ENCODE measurements around the gene MCM3.

The MCM3 gene

DNA sequence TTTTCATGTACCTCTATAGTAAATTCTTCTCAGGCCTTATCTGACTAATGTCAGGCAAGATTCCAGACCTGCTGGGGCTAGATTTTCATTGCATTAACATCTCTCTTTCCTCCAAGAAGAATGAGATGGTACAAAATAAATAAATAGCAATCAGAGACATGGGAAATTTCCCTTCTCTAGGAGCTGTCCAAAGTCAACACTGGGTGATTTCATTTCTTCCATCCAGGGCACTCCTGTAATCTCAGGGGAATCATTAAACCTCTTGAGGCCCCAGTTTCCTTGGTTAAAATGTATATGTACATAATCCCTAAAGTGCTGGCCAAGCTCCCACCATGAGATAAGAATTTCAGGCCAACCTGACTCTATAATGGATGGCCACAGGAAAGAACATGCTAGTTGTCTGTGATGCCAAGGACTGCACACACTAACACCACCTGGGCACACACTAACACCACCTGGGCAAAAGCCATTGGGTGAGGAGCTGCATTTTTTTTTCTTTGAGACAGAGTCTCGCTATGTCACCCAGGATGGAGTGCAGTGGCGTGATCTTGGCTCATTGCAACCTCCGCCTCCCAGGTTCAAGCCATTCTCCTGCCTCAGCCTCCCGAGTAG lies 41.2 kb downstream of the MCM3 start:
- no peak overlapping the region for H4K91ac ChIP-seq (ENCODE audit: low read depth, low read length, poor library complexity)
- H2BK12ac ChIP-seq (ENCODE audit: low read length), result no peak overlapping the region
- no peaks in the 10 kb centered on the region for H3K36me3 ChIP-seq (replicated peaks in 1 of 2; ENCODE audit: control insufficient read depth in 2 of 2, insufficient read depth in 2 of 2, low read length in 2 of 2)
- no peak for DNase-seq (ENCODE audit: low spot score)
- H3K27ac ChIP-seq (replicated peaks; ENCODE audit: low read length), result no peak overlapping the region
- no peaks in the 10 kb centered on the region for H3K27me3 ChIP-seq (ENCODE audit: control insufficient read depth in 3 of 3, insufficient read depth in 3 of 3, low read depth in 1 of 3, low read length in 3 of 3)
- no peak overlapping the region for H2BK5ac ChIP-seq (ENCODE audit: low read length)
- no peak overlapping the region for H3K23ac ChIP-seq (ENCODE audit: low read depth, low read length, poor library complexity)
- no peak overlapping the region for H3K4me2 ChIP-seq (ENCODE audit: insufficient read depth, low read length, poor library complexity, severe bottlenecking)
- no peaks in the 10 kb centered on the region for H3K9me3 ChIP-seq (replicated peaks in 1 of 2; ENCODE audit: control insufficient read depth in 2 of 2, insufficient read depth in 1 of 2, low read depth in 1 of 2, low read length in 2 of 2)
- no peak overlapping the region for H3K4ac ChIP-seq (ENCODE audit: low read length)
- no peak overlapping the region for H4K8ac ChIP-seq (ENCODE audit: low read depth, low read length)
- no peak overlapping the region for H2AFZ ChIP-seq (ENCODE audit: low read length)
- no peak overlapping the region for H2BK120ac ChIP-seq (ENCODE audit: low read depth, low read length)
- no peak overlapping the region for H3K4me3 ChIP-seq (ENCODE audit: low read length in 2 of 2)
- no peak overlapping the region for H2AK5ac ChIP-seq (ENCODE audit: low read depth, low read length)
- H2BK15ac ChIP-seq (ENCODE audit: low read length), result no peak overlapping the region
- H3K14ac ChIP-seq (ENCODE audit: low read length), result no peak overlapping the region
- H3K9ac ChIP-seq (ENCODE audit: low read depth, low read length, poor library complexity), result no peak overlapping the region
- H3K79me1 ChIP-seq (ENCODE audit: low read depth, low read length), result no peaks in the 10 kb centered on the region
- H3K18ac ChIP-seq (ENCODE audit: low read length), result no peak overlapping the region
- WGBS, 2 donors (ENCODE audit: extremely low coverage in 2 of 2, insufficient read length in 2 of 2, insufficient replicate concordance in 1 of 2), result no CpG with 5 or more reads among the region's 4 CpGs
- no peaks in the 10 kb centered on the region for H3K4me1 ChIP-seq (ENCODE audit: control insufficient read depth in 2 of 2, insufficient read depth in 1 of 2, low read depth in 1 of 2, low read length in 2 of 2)

DNA sequence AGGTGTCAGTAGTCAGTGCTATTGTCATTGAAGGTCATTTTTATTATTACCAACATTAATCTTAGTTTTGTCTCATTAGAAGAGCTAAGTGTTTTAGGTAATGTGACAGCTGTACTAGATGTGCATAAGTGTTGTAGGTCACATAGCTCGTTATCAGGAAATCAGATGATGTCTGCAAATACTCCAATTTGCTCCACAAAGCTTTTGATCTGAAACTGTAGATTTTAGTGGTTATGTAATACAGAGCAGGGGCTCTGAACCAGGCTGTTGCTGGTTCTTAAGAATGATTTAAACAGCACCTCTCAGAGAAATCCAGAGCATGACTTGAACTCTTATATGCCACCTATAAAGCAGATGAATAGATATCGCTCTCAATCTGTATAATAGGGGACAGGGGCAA lies 42.7 kb downstream of the MCM3 start:
- H3K4me2 ChIP-seq (ENCODE audit: insufficient read depth, low read length, poor library complexity, severe bottlenecking), result no peak overlapping the region
- no peak overlapping the region for H2BK15ac ChIP-seq (ENCODE audit: low read length)
- no peak overlapping the region for H3K4me3 ChIP-seq (ENCODE audit: low read length in 2 of 2)
- no peaks in the 10 kb centered on the region for H3K79me1 ChIP-seq (ENCODE audit: low read depth, low read length)
- no CpG with 5 or more reads among the region's 2 CpGs for WGBS, 2 donors (ENCODE audit: extremely low coverage in 2 of 2, insufficient read length in 2 of 2, insufficient replicate concordance in 1 of 2)
- H3K27me3 ChIP-seq (ENCODE audit: control insufficient read depth in 3 of 3, insufficient read depth in 3 of 3, low read depth in 1 of 3, low read length in 3 of 3), result no peaks in the 10 kb centered on the region
- H2BK5ac ChIP-seq (ENCODE audit: low read length), result no peak overlapping the region
- H3K9me3 ChIP-seq (replicated peaks in 1 of 2; ENCODE audit: control insufficient read depth in 2 of 2, insufficient read depth in 1 of 2, low read depth in 1 of 2, low read length in 2 of 2), result no peaks in the 10 kb centered on the region
- no peak overlapping the region for H2AFZ ChIP-seq (ENCODE audit: low read length)
- no peak overlapping the region for H4K8ac ChIP-seq (ENCODE audit: low read depth, low read length)
- no peak for DNase-seq (ENCODE audit: low spot score)
- H2BK120ac ChIP-seq (ENCODE audit: low read depth, low read length), result no peak overlapping the region
- H3K4ac ChIP-seq (ENCODE audit: low read length), result no peak overlapping the region
- no peak overlapping the region for H3K23ac ChIP-seq (ENCODE audit: low read depth, low read length, poor library complexity)
- H3K27ac ChIP-seq (replicated peaks; ENCODE audit: low read length), result no peak overlapping the region
- no peak overlapping the region for H3K18ac ChIP-seq (ENCODE audit: low read length)
- no peak overlapping the region for H3K9ac ChIP-seq (ENCODE audit: low read depth, low read length, poor library complexity)
- H3K14ac ChIP-seq (ENCODE audit: low read length), result no peak overlapping the region
- H4K91ac ChIP-seq (ENCODE audit: low read depth, low read length, poor library complexity), result no peak overlapping the region
- no peak overlapping the region for H2BK12ac ChIP-seq (ENCODE audit: low read length)
- H3K36me3 ChIP-seq (replicated peaks in 1 of 2; ENCODE audit: control insufficient read depth in 2 of 2, insufficient read depth in 2 of 2, low read length in 2 of 2), result no peaks in the 10 kb centered on the region
- no peak overlapping the region for H2AK5ac ChIP-seq (ENCODE audit: low read depth, low read length)
- H3K4me1 ChIP-seq (ENCODE audit: control insufficient read depth in 2 of 2, insufficient read depth in 1 of 2, low read depth in 1 of 2, low read length in 2 of 2), result no peaks in the 10 kb centered on the region

DNA sequence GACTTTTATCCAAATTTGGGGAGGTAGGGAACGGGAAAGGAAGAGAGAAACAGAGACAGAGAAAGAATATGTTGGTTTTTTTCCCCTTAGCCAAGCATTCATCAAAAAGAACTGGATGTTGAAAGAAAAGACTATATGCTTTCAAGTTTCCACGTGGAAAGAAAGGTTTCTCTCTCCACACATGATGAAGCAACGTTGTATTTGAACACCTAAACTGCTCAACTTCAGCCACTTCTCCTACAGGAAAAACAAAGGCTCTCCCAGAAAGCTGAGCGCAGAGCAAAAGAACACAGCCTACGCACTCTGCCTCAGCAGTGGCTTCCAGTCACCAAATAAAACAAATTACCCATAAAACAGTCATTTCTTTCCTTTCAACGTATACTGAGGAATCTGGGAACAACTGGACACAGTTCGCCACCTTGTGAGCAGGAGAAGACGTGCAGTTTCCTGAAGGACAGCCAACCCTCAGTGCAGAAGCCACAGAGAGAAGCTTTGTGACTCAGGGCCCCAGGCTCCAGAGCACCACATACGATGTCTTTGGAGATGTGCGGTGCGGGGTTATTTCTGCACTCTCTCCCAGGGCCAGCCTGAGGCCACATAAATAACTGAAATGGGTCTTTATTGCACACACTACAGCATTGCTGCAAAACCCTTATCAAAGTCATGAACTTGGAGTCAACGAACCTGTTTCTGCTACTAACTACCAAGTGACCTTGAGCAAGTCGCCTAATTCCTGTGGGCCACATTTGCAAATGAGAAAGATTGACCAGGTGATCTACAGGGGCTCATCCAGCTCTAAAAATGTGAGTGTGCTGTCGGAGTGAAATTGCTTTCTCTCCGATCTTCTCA lies 50.3 kb downstream of the MCM3 start:
- WGBS, 2 donors (ENCODE audit: extremely low coverage in 2 of 2, insufficient read length in 2 of 2, insufficient replicate concordance in 1 of 2), result no CpG with 5 or more reads among the region's 15 CpGs

DNA sequence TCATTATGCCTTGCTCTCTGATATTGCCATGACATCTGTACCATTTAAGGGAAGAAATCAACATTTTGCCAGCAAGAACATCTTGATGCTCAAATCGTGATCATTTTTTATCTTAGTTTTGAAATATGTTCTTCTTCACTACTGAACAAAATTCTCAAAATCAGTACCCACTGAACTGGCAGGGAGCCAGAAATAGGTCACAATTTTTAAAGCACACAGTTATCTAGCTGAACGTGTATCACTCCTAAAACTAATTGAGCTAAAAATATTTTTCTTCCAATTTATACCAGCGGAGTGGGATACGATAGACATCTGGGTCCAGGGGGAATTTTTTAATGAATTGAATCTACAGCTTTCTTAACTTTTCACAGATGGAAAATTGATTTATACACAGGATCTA lies 51.5 kb downstream of the MCM3 start:
- Histone ChIP-seq H3K9me3 (replicated peaks in 1 of 2; ENCODE audit: control insufficient read depth in 2 of 2, insufficient read depth in 1 of 2, low read depth in 1 of 2, low read length in 2 of 2) (no peaks in the 10 kb centered on the region), H3K4me2 (ENCODE audit: insufficient read depth, low read length, poor library complexity, severe bottlenecking) (no peak overlapping the region), H3K4ac (ENCODE audit: low read length) (no peak overlapping the region), H2BK15ac (ENCODE audit: low read length) (no peak overlapping the region), H2AK5ac (ENCODE audit: low read depth, low read length) (no peak overlapping the region), H3K4me3 (ENCODE audit: low read length in 2 of 2) (no peak overlapping the region), H3K23ac (ENCODE audit: low read depth, low read length, poor library complexity) (no peak overlapping the region), H3K27me3 (ENCODE audit: control insufficient read depth in 3 of 3, insufficient read depth in 3 of 3, low read depth in 1 of 3, low read length in 3 of 3) (peaks cover 0 to 3% (median 0%) of the 10 kb centered on the region in 3 experiments), H3K27ac (replicated peaks; ENCODE audit: low read length) (no peak overlapping the region), H3K14ac (ENCODE audit: low read length) (no peak overlapping the region), H3K79me1 (ENCODE audit: low read depth, low read length) (no peaks in the 10 kb centered on the region), H3K18ac (ENCODE audit: low read length) (no peak overlapping the region), H2BK120ac (ENCODE audit: low read depth, low read length) (no peak overlapping the region), H2AFZ (ENCODE audit: low read length) (no peak overlapping the region), H3K36me3 (replicated peaks in 1 of 2; ENCODE audit: control insufficient read depth in 2 of 2, insufficient read depth in 2 of 2, low read length in 2 of 2) (no peaks in the 10 kb centered on the region), H3K4me1 (ENCODE audit: control insufficient read depth in 2 of 2, insufficient read depth in 1 of 2, low read depth in 1 of 2, low read length in 2 of 2) (peaks cover 0 to 4% of the 10 kb centered on the region in 2 donors), H4K91ac (ENCODE audit: low read depth, low read length, poor library complexity) (no peak overlapping the region), H3K9ac (ENCODE audit: low read depth, low read length, poor library complexity) (no peak overlapping the region), H4K8ac (ENCODE audit: low read depth, low read length) (no peak overlapping the region), H2BK5ac (ENCODE audit: low read length) (no peak overlapping the region), H2BK12ac (ENCODE audit: low read length) (no peak overlapping the region)
- WGBS, 2 donors (ENCODE audit: extremely low coverage in 2 of 2, insufficient read length in 2 of 2, insufficient replicate concordance in 1 of 2), result no CpG with 5 or more reads among the region's 4 CpGs
- no peak for DNase-seq (ENCODE audit: low spot score)

More for the DNA sequence above, 50.3 kb downstream of the MCM3 start:
- no peak overlapping the region for H3K23ac ChIP-seq (ENCODE audit: low read depth, low read length, poor library complexity)
- no peak overlapping the region for H2BK120ac ChIP-seq (ENCODE audit: low read depth, low read length)
- H3K4me3 ChIP-seq (ENCODE audit: low read length in 2 of 2), result no peak overlapping the region
- peak; percentile 26 for DNase-seq (ENCODE audit: low spot score)
- H3K27ac ChIP-seq (replicated peaks; ENCODE audit: low read length), result no peak overlapping the region
- no peak overlapping the region for H2BK5ac ChIP-seq (ENCODE audit: low read length)
- H3K36me3 ChIP-seq (replicated peaks in 1 of 2; ENCODE audit: control insufficient read depth in 2 of 2, insufficient read depth in 2 of 2, low read length in 2 of 2), result no peaks in the 10 kb centered on the region
- H2BK15ac ChIP-seq (ENCODE audit: low read length), result no peak overlapping the region
- H4K91ac ChIP-seq (ENCODE audit: low read depth, low read length, poor library complexity), result no peak overlapping the region
- no peak overlapping the region for H3K14ac ChIP-seq (ENCODE audit: low read length)
- no peak overlapping the region for H3K4me2 ChIP-seq (ENCODE audit: insufficient read depth, low read length, poor library complexity, severe bottlenecking)
- H2AFZ ChIP-seq (ENCODE audit: low read length), result peak overlapping the region; percentile 48
- no peak overlapping the region for H3K4ac ChIP-seq (ENCODE audit: low read length)
- peaks cover 0 to 2% of the 10 kb centered on the region in 2 donors for H3K4me1 ChIP-seq (ENCODE audit: control insufficient read depth in 2 of 2, insufficient read depth in 1 of 2, low read depth in 1 of 2, low read length in 2 of 2)
- no peak overlapping the region for H3K18ac ChIP-seq (ENCODE audit: low read length)
- H3K79me1 ChIP-seq (ENCODE audit: low read depth, low read length), result no peaks in the 10 kb centered on the region
- H3K27me3 ChIP-seq (ENCODE audit: control insufficient read depth in 3 of 3, insufficient read depth in 3 of 3, low read depth in 1 of 3, low read length in 3 of 3), result peaks cover 0 to 3% (median 0%) of the 10 kb centered on the region in 3 experiments
- no peak overlapping the region for H2BK12ac ChIP-seq (ENCODE audit: low read length)
- no peaks in the 10 kb centered on the region for H3K9me3 ChIP-seq (replicated peaks in 1 of 2; ENCODE audit: control insufficient read depth in 2 of 2, insufficient read depth in 1 of 2, low read depth in 1 of 2, low read length in 2 of 2)
- H4K8ac ChIP-seq (ENCODE audit: low read depth, low read length), result no peak overlapping the region
- H2AK5ac ChIP-seq (ENCODE audit: low read depth, low read length), result no peak overlapping the region
- H3K9ac ChIP-seq (ENCODE audit: low read depth, low read length, poor library complexity), result no peak overlapping the region
